ENCODE results near the gene ERMP1.
A peak's percentile ranks its signal among the peaks of the same experiment; 100 is the strongest.

ERMP1 gene

GRCh38 chr9:5853617-5854016, 20.7 kb upstream of the ERMP1 start:
- no peak for DNase-seq (ENCODE audit: low read depth in 2 of 2)

- no peak for DNase-seq (ENCODE audit: low read depth in 2 of 2)
Observed at GRCh38 chr9:5852987-5853386, 20.1 kb upstream of the ERMP1 start.

- DNase-seq (ENCODE audit: low read depth in 2 of 2): no peak
Observed at GRCh38 chr9:5851445-5851844, 18.5 kb upstream of the ERMP1 start.

GRCh38 chr9:5850724-5851122, 17.8 kb upstream of the ERMP1 start:
- no peak for DNase-seq (ENCODE audit: low read depth in 2 of 2)

GRCh38 chr9:5848372-5848882, 15.5 kb upstream of the ERMP1 start:
- no peak for DNase-seq (ENCODE audit: low read depth in 2 of 2)

GRCh38 chr9:5846501-5846921, 13.6 kb upstream of the ERMP1 start:
- DNase-seq (ENCODE audit: low read depth in 2 of 2): no peak

- no peak for DNase-seq (ENCODE audit: low read depth in 2 of 2)
Observed at GRCh38 chr9:5846096-5846495, 13.2 kb upstream of the ERMP1 start.

GRCh38 chr9:5845157-5845531, 12.2 kb upstream of the ERMP1 start:
- DNase-seq (ENCODE audit: low read depth in 2 of 2): no peak

GRCh38 chr9:5843794-5844471, 11.0 kb upstream of the ERMP1 start:
- DNase-seq (ENCODE audit: low read depth in 2 of 2): no peak

GRCh38 chr9:5842929-5843793, 10.2 kb upstream of the ERMP1 start:
- DNase-seq (ENCODE audit: low read depth in 2 of 2): no peak

- peak in 1 of 2 donors; percentile 19 for DNase-seq (ENCODE audit: low read depth in 2 of 2)
Observed at GRCh38 chr9:5841771-5842573, 9.1 kb upstream of the ERMP1 start.

- no peak for DNase-seq (ENCODE audit: low read depth in 2 of 2)
Observed at GRCh38 chr9:5840788-5841187, 7.9 kb upstream of the ERMP1 start.

- DNase-seq (ENCODE audit: low read depth in 2 of 2): no peak
Observed at GRCh38 chr9:5839572-5839902, 6.6 kb upstream of the ERMP1 start.

- no peak for DNase-seq (ENCODE audit: low read depth in 2 of 2)
Observed at GRCh38 chr9:5838884-5839571, 6.1 kb upstream of the ERMP1 start.

GRCh38 chr9:5835808-5836207, 2.9 kb upstream of the ERMP1 start:
- no peak for DNase-seq (ENCODE audit: low read depth in 2 of 2)

- DNase-seq (ENCODE audit: low read depth in 2 of 2): no peak
Observed at GRCh38 chr9:5834214-5834613, 1.3 kb upstream of the ERMP1 start.

GRCh38 chr9:5832071-5832537, 813 bp downstream of the ERMP1 start:
- DNase-seq (ENCODE audit: low read depth in 2 of 2): no peak

- DNase-seq (ENCODE audit: low read depth in 2 of 2): no peak
Observed at GRCh38 chr9:5825895-5826622, 6.9 kb downstream of the ERMP1 start.

GRCh38 chr9:5825223-5825622, 7.7 kb downstream of the ERMP1 start:
- DNase-seq (ENCODE audit: low read depth in 2 of 2): no peak

GRCh38 chr9:5820425-5820824, 12.5 kb downstream of the ERMP1 start:
- no peak for DNase-seq (ENCODE audit: low read depth in 2 of 2)

GRCh38 chr9:5819174-5819573, 13.7 kb downstream of the ERMP1 start:
- DNase-seq (ENCODE audit: low read depth in 2 of 2): no peak
